OCI-LY7 (cell line): Measurements from ENCODE around the gene EIF4G3. TPM values are rescaled to one million over a fixed set of nuclear protein-coding genes. Genes with fewer than 3 reads are reported as not detected.

Experiments
- BruUV-seq: library from RNA; stranded (reverse); fragments of 400-500 nt; replicated peaks from 2 replicates; lab custom pipeline; 2021; lab: Mats Ljungman, UMichigan
- CTCF ChIA-PET: fragments of 300-600 bp; sonication (Branson Sonifier 250); formaldehyde crosslinking; loops from one replicate; lab custom pipeline; 2022; ENCODE audit warnings: antibody characterized with exemption; ENCODE audit not compliant: unreplicated experiment; lab: Charles Lee
- POLR2A ChIA-PET: fragments of 300-600 bp; sonication (Branson Sonifier 250); formaldehyde crosslinking; loops from one replicate; lab custom pipeline; 2022; ENCODE audit warnings: antibody characterized with exemption; lab: Charles Lee
- DNase-seq: peaks from one replicate; pipeline ENCODE4 v3.0.0-alpha.2; 2015; ENCODE audit warnings: low spot score
- H2AFZ ChIP-seq: fragments of 200-600 bp; sonication (generic), shearing (Covaris generic); 2 replicates; pipeline ENCODE4 v1.6.1; 2014; ENCODE audit warnings: mild to moderate bottlenecking, antibody characterized with exemption, low read length, moderate library complexity
- H3K27ac ChIP-seq: fragments of 200-600 bp; sonication (generic); 2 replicates; pipeline ENCODE4 v1.5.1; 2014; ENCODE audit warnings: mixed run types, low read depth, mild to moderate bottlenecking, moderate library complexity, low read length, inconsistent platforms; ENCODE audit not compliant: poor library complexity, severe bottlenecking
- H3K36me3 ChIP-seq: fragments of 200-600 bp; sonication (generic); 2 replicates; pipeline ENCODE4 v1.6.1; 2014; ENCODE audit warnings: mild to moderate bottlenecking, antibody characterized with exemption, low read length, moderate library complexity, mixed read lengths; ENCODE audit not compliant: insufficient read depth
- H3K4me1 ChIP-seq: fragments of 200-600 bp; sonication (generic); 2 replicates; pipeline ENCODE4 v1.5.1; 2014; ENCODE audit warnings: mild to moderate bottlenecking, low read length; ENCODE audit not compliant: insufficient read depth, poor library complexity, severe bottlenecking
- H3K4me2 ChIP-seq: fragments of 200-600 bp; sonication (generic); 2 replicates; pipeline ENCODE4 v1.6.1; 2014; ENCODE audit warnings: mild to moderate bottlenecking, low read length
- H3K4me3 ChIP-seq: fragments of 200-600 bp; sonication (generic); 2 replicates; pipeline ENCODE4 v1.5.1; 2014; ENCODE audit warnings: mild to moderate bottlenecking, low read depth, low read length; ENCODE audit not compliant: poor library complexity, severe bottlenecking
- H3K79me2 ChIP-seq: fragments of 200-600 bp; sonication (generic); 2 replicates; pipeline ENCODE4 v1.6.1; 2016; ENCODE audit warnings: low read depth, mild to moderate bottlenecking, low read length, moderate library complexity, mixed read lengths; ENCODE audit not compliant: insufficient read depth
- H3K9me2 ChIP-seq: fragments of 200-600 bp; sonication (generic); 2 replicates; pipeline ENCODE4 v1.6.1; 2016; ENCODE audit warnings: mild to moderate bottlenecking, low read length, mixed read lengths; ENCODE audit not compliant: insufficient read depth
- H3K9me3 ChIP-seq: fragments of 200-600 bp; sonication (generic); 2 replicates; pipeline ENCODE4 v1.6.1; 2014; ENCODE audit warnings: mild to moderate bottlenecking, mixed run types, low read length, mixed read lengths
- H4K20me1 ChIP-seq: fragments of 200-600 bp; sonication (generic); 2 replicates; pipeline ENCODE4 v1.6.1; 2014; ENCODE audit warnings: mild to moderate bottlenecking, antibody characterized with exemption, low read length, moderate library complexity, mixed read lengths; ENCODE audit not compliant: insufficient read depth
- EZH2phosphoT487 ChIP-seq: fragments of 200-600 bp; sonication (generic); IDR thresholded peaks from 2 replicates; pipeline ENCODE4 v1.6.1; 2018; ENCODE audit warnings: low read depth, borderline replicate concordance, mild to moderate bottlenecking, mixed run types, antibody characterized with exemption, low read length, moderate library complexity, mixed read lengths
- intact Hi-C: fragments of 100-400 bp; cut with micrococcal nuclease; formaldehyde crosslinking; loops from one replicate; pipeline ENCODE4 v1.10.0; 2022; ENCODE audit not compliant: unreplicated experiment
- total RNA-seq, 2 experiments: library from RNA; depleted of rRNA in 1 of 2; stranded (reverse); fragments of >200 nt in 1 of 2; shearing (Covaris generic) in 1 of 2; gene quantifications; 2 replicates each; pipeline ENCODE4 v1.2.3, GENCODE V29; 2014 to 2022
- TF ChIP-seq, protein P1 (sequence below): fragments of 200-600 bp; sonication (generic); conservative IDR thresholded peaks from 2 replicates; pipeline ENCODE4 v1.5.1; 2014; ENCODE audit warnings: mild to moderate bottlenecking, antibody characterized with exemption, low read length, moderate library complexity, mixed read lengths

The EIF4G3 gene
- total RNA-seq, 2 experiments from 2014 or later: 28.5 to 62.1 TPM

DNA sequence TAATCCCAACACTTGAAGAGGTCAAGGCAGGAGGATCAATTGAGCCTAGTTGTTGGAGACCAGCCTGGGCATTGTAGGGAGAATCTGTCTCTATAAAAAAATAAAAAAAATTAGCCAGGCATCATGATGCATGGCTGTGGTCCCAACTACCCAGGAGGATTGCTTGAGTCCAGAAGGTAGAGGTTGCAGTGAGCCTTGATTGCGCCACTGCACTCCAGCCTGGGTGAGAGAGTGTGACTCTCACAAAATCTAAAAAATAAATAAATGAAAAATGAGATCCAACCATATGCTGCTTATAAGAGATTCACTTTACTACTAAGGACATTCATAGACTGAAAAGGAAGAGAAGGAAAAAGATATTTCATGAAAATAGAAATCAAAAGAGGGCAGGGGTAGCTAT lies 342.5 kb downstream of the EIF4G3 start:
- no TSS peak for BruUV-seq
- TF ChIP-seq, protein P1, sequence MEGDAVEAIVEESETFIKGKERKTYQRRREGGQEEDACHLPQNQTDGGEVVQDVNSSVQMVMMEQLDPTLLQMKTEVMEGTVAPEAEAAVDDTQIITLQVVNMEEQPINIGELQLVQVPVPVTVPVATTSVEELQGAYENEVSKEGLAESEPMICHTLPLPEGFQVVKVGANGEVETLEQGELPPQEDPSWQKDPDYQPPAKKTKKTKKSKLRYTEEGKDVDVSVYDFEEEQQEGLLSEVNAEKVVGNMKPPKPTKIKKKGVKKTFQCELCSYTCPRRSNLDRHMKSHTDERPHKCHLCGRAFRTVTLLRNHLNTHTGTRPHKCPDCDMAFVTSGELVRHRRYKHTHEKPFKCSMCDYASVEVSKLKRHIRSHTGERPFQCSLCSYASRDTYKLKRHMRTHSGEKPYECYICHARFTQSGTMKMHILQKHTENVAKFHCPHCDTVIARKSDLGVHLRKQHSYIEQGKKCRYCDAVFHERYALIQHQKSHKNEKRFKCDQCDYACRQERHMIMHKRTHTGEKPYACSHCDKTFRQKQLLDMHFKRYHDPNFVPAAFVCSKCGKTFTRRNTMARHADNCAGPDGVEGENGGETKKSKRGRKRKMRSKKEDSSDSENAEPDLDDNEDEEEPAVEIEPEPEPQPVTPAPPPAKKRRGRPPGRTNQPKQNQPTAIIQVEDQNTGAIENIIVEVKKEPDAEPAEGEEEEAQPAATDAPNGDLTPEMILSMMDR: no peak
- no peak for TF ChIP-seq EZH2phosphoT487
- Histone ChIP-seq H3K27ac (no peak overlapping the region), H3K9me3 (no peaks in the 10 kb centered on the region), H3K79me2 (no peaks in the 10 kb centered on the region), H4K20me1 (no peaks in the 10 kb centered on the region), H3K4me3 (no peak overlapping the region), H2AFZ (no peak overlapping the region), H3K4me2 (no peak overlapping the region), H3K9me2 (no peaks in the 10 kb centered on the region), H3K36me3 (peaks cover 12% of the 10 kb centered on the region), H3K4me1 (no peaks in the 10 kb centered on the region)
- no peak for DNase-seq
- ChIA-PET POLR2A (no interaction called here), CTCF (no interaction called here)
- intact Hi-C loops: no loop called here

DNA sequence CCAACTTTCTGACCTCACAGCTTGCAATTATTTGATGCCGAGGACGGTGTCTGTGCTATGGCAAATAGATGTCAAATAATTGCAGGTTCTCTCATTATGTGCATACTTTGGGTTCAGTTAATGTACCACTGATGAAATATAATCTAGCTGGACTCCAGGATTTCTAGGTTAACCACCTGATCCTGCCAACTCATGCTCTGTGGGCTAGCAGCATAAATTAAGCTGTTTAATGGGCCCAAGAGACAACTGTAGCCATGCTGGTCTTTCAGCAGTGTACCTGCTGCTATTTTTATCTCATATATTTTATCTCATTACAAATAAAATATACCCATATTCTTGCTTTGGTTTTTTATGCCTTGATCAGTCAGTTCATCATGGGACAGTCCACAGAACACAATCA lies 346.3 kb downstream of the EIF4G3 start:
- H4K20me1 ChIP-seq: no peaks in the 10 kb centered on the region
- intact Hi-C loops: no loop called here
- H3K4me1 ChIP-seq: no peaks in the 10 kb centered on the region
- H2AFZ ChIP-seq: no peak overlapping the region
- no peak overlapping the region for H3K27ac ChIP-seq
- CTCF ChIA-PET: no interaction called here
- DNase-seq: no peak
- POLR2A ChIA-PET: interaction anchor here (0.5 to 0.6 kb wide), 2 partner anchors 41 to 79 kb away, joined by 5 to 8 read pairs; no protein-coding TSS in a partner anchor
- no peaks in the 10 kb centered on the region for H3K9me2 ChIP-seq
- BruUV-seq: no TSS peak
- no peak overlapping the region for H3K4me2 ChIP-seq
- TF ChIP-seq EZH2phosphoT487: no peak
- TF ChIP-seq, protein P1: no peak
- H3K36me3 ChIP-seq: peaks cover 32% of the 10 kb centered on the region
- H3K79me2 ChIP-seq: no peaks in the 10 kb centered on the region
- no peak overlapping the region for H3K4me3 ChIP-seq
- H3K9me3 ChIP-seq: no peaks in the 10 kb centered on the region

DNA sequence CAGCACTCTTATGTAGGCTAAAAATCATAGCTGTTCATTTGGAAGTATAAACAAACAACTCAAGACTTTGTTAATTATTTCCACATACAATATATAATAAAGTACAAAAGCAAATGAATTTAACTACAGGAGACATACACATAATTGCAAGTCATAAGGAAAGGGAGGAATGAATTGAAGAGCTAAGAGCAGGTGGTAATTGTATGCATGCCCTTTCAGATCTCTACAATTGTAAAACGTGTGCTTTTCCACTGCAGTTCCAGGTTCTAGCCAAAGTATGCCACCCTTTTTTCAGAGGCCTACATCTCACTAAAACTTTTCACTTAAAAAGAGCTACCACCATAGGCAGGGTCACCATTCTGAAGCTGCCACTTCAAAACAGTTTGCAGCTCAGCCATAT lies 346.8 kb downstream of the EIF4G3 start:
- Histone ChIP-seq H3K4me1 (no peaks in the 10 kb centered on the region), H3K9me2 (no peaks in the 10 kb centered on the region), H3K4me3 (no peak overlapping the region), H2AFZ (no peak overlapping the region), H3K4me2 (no peak overlapping the region), H3K9me3 (no peaks in the 10 kb centered on the region), H3K27ac (no peak overlapping the region), H3K79me2 (no peaks in the 10 kb centered on the region), H4K20me1 (no peaks in the 10 kb centered on the region), H3K36me3 (peaks cover 37% of the 10 kb centered on the region)
- BruUV-seq: no TSS peak
- CTCF ChIA-PET: no interaction called here
- DNase-seq: no peak
- intact Hi-C loops: no loop called here
- TF ChIP-seq, protein P1: no peak
- TF ChIP-seq EZH2phosphoT487: no peak
- POLR2A ChIA-PET: interaction anchor here (0.5 to 0.6 kb wide), 2 partner anchors 40 to 80 kb away, joined by 5 to 8 read pairs; no protein-coding TSS in a partner anchor
